Heart left ventricle (tissue), 16 donors: ENCODE data around the gene S100B. TPM values are rescaled to one million over a fixed set of nuclear protein-coding genes. Genes with fewer than 3 reads are reported as not detected.

Source experiments
- ATAC-seq, 4 donors: fragments of 200-7000 bp; cut with Tn5 transposase; one replicate each; pipeline ENCODE4 v1.9.1; 2020 to 2022; ENCODE audit warnings: moderate library complexity in 4 of 4, mild to moderate bottlenecking in 3 of 4, moderate number of reproducible peaks in 1 of 4
- DNase-seq, 5 donors: peaks; one replicate each; pipeline ENCODE4 v3.0.0-alpha.2; 2020
- H3K27ac ChIP-seq, 12 donors: fragments of 200-600 bp; sonication (generic) in 4 of 12; one replicate each; pipeline versions ENCODE4 v1.5.0 to v1.8.0; 2016 to 2022; ENCODE audit warnings: mild to moderate bottlenecking in 2 of 12
- H3K27me3 ChIP-seq, 9 donors: fragments of 200-600 bp; sonication (generic) in 2 of 9; one replicate each; pipeline versions ENCODE4 v1.5.1 to v1.8.0; 2016 to 2022; ENCODE audit warnings: mild to moderate bottlenecking in 3 of 9
- H3K36me3 ChIP-seq, 9 donors: fragments of 200-600 bp; sonication (generic) in 2 of 9; one replicate each; pipeline versions ENCODE4 v1.5.0 to v1.8.0; 2018 to 2022; ENCODE audit warnings: mild to moderate bottlenecking in 2 of 9
- H3K4me1 ChIP-seq, 12 donors: fragments of 200-600 bp; sonication (generic) in 4 of 12; one replicate each; pipeline versions ENCODE4 v1.5.0 to v1.8.0; 2016 to 2022; ENCODE audit warnings: mild to moderate bottlenecking in 3 of 12
- H3K4me3 ChIP-seq, 12 donors: fragments of 200-600 bp; sonication (generic) in 4 of 12; one replicate each; pipeline versions ENCODE4 v1.5.0 to v1.8.0; 2017 to 2022; ENCODE audit warnings: mild to moderate bottlenecking in 9 of 12, moderate library complexity in 4 of 12
- H3K9me3 ChIP-seq, 12 donors: fragments of 200-600 bp; sonication (generic) in 4 of 12; one replicate each; pipeline versions ENCODE4 v1.5.0 to v1.8.0; 2016 to 2022; ENCODE audit warnings: mild to moderate bottlenecking in 1 of 12
- POLR2A ChIP-seq, 2 donors: fragments of 450-650 bp; IDR thresholded peaks; one replicate each; pipeline ENCODE4 v1.6.1; 2017; ENCODE audit warnings: antibody characterized with exemption in 2 of 2, mild to moderate bottlenecking in 2 of 2, moderate library complexity in 2 of 2
- WGBS, 4 donors: extraction: QIAGEN DNeasy Blood & Tissue Kit in 2 of 4; methylation state at CpG; one replicate each; pipeline versions ENCODE4 v1.1.5 to v1.1.7; 2013 to 2018; 5-methylcytosine and 5-hydroxymethylcytosine counted together
- intact Hi-C, 10 donors: fragments of 100-400 bp; cut with DNase I; formaldehyde crosslinking; loops; one replicate each; pipeline versions ENCODE4 v1.11.1 to v1.14.2; 2022
- polyA plus RNA-seq, 2 donors: library from polyadenylated mRNA; stranded (reverse); fragments of 200-250 nt; gene quantifications; one replicate each; pipeline ENCODE4 v1.2.3, GENCODE V29; 2013
- total RNA-seq, 9 donors: library from RNA; depleted of rRNA in 2 of 9; stranded (reverse); fragments of >200 nt in 2 of 9; fragmentation: NEBNext Ultra II Directional in 3 of 9; extraction: Animal tissue kit (Norgen Biotek cat#: 25700) in 3 of 9; gene quantifications; one replicate each; pipeline versions ENCODE4 v1.1.0 to v1.2.4, GENCODE V29; 2016 to 2023
- TF ChIP-seq, protein P1 (sequence below), 12 donors: fragments of 200-600 bp; sonication (generic) in 4 of 12; IDR thresholded peaks; one replicate each; pipeline versions ENCODE4 v1.5.0 to v1.8.0; 2018 to 2022; ENCODE audit warnings: antibody characterized with exemption in 12 of 12, mild to moderate bottlenecking in 5 of 12
- donor health status: ischemic (EF 13 %, LVEDD 7.1; RV severe dilation, severe dysfunction).
- donor health status: healthy with polysubstance abuse.
- donor health status: DM: no; HTN: yes; CAD: no.
- donor health status: DM: no; HTN: no; CAD: no.
- donor health status: ischemic (EF 25% LVEDD 6.9; RV normal size, moderate dysfunction).
- donor health status: ischemic (EF 25% LVEDD 5.7; RV mildly dilated, moderate dysfunction).
- donor health status: healthy.
- donor health status: DM: yes; HTN: yes; CAD: no.
- donor health status: ischemic (EF 35%, LVEDD 5.7; RV mildly dilated, moderate dysfunction).
- donor health status: nonischemic (EF 11% LVEDD 7.7; RV severe dilation, severe dysfunction).
- donor health status: DM: yes; HTN: yes; CAD: no.
- donor health status: PGD.
- donor health status: ischemic (EF 29% LVEDD 5.4; RV normal size, mild dysfunction).
- donor health status: nonischemic (EF 23%, LVEDD 6.1; RV moderate dilation, normal function).

S100B gene
- total and polyA plus RNA-seq, 11 donors, result 0.49 to 36.3 (median 3.3) TPM

DNA sequence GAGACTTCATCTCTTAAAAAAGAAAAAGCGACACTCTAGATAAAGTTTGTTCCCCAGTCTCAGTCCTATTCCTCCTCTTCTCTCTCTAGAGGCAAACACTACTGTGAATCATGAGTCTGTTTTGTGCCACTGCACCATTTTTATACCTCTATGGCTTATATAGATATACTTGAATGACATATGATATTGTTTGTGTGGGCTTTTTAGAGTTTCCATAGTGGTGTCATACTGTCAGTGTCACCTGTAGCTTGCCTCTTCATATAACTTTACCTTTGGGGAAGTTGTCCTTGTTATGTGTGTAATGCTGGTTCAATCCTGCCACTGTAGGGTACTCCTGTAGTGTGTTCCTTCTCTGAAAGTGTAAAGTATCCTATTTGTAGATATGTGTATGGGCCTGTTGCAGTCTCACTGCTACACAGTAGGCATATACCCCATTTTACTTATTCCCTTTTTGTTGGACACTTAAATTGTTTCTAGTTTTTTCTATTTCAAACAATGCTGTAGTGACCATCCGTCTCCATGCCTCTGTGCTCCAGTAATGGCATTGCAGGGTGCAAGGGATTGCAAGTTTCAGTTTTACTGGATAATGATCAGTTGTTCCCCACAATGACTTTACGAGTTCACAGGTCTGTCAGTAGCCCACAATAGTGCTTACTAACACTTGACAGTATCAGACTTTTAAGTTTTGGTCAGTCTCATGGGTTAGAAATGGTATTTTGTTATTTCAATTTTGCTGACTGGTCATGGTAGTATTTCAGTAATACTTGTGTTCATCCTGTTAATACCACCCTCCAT lies 33.3 kb upstream of the S100B start:
- WGBS, 4 donors, result 28 to 37% (median 34%) methylated on average over 3 of the region's 3 CpGs
- no peak for ATAC-seq
- no peak for DNase-seq
- Histone ChIP-seq H3K36me3 (peaks cover 0 to 43% (median 29%) of the 10 kb centered on the region in 9 donors), H3K4me1 (peaks cover 0 to 51% (median 44%) of the 10 kb centered on the region in 12 donors), H3K9me3 (no peaks in the 10 kb centered on the region), H3K27ac (peak overlapping the region in 2 of 12 donors; percentile 12 to 99), H3K4me3 (peak overlapping the region in 5 of 12 donors; percentile 8 to 97 (median 14)), H3K27me3 (no peaks in the 10 kb centered on the region)
- intact Hi-C loops, result no loop called here
- TF ChIP-seq POLR2A (IDR thresholded peaks at IDR 0.05), result no peak
- TF ChIP-seq, protein P1, sequence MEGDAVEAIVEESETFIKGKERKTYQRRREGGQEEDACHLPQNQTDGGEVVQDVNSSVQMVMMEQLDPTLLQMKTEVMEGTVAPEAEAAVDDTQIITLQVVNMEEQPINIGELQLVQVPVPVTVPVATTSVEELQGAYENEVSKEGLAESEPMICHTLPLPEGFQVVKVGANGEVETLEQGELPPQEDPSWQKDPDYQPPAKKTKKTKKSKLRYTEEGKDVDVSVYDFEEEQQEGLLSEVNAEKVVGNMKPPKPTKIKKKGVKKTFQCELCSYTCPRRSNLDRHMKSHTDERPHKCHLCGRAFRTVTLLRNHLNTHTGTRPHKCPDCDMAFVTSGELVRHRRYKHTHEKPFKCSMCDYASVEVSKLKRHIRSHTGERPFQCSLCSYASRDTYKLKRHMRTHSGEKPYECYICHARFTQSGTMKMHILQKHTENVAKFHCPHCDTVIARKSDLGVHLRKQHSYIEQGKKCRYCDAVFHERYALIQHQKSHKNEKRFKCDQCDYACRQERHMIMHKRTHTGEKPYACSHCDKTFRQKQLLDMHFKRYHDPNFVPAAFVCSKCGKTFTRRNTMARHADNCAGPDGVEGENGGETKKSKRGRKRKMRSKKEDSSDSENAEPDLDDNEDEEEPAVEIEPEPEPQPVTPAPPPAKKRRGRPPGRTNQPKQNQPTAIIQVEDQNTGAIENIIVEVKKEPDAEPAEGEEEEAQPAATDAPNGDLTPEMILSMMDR (IDR thresholded peaks at IDR 0.05), result no peak

DNA sequence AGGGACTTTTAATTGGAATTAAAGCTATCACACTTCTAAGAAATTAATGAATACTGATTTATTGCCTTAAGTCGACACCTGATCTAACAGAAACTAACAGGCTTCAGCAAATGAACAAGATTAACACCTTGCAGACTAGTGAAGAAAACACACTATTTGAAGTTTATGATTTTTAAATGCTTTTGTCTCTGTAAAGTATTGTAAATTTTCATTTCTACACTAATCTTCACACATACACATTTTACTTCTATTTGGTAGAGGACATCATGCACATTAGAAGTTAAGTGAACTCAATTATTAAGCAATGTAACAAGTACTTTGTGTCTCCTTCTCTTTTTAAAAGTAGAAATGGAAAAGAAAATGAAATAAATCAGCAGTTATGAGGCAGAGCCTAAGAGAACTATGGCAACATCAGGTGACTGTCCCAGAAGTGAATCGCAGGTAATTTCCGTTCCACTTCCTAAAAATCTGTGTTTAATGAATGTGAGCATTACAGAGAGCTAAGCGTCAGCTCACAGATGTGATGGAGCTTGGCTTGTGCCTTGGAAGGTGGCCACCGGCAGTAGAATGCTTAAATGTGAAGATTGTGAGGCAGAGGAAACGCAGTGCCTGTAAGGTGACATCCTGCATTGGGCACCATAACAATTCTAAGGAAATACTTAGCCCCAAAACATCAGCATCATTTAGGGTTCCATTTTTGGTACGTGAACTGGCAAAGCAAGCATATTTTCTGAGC lies 31.8 kb upstream of the S100B start:
- Histone ChIP-seq H3K4me1 (peaks cover 0 to 51% (median 41%) of the 10 kb centered on the region in 12 donors), H3K27ac (peak overlapping the region in 7 of 12 donors; percentile 96 to 99 (median 98)), H3K27me3 (no peaks in the 10 kb centered on the region), H3K4me3 (peak overlapping the region in 11 of 12 donors; percentile 65 to 99 (median 82)), H3K36me3 (peaks cover 0 to 28% (median 16%) of the 10 kb centered on the region in 9 donors), H3K9me3 (no peaks in the 10 kb centered on the region)
- ATAC-seq (no peak), DNase-seq (no peak)
- 57 to 70% (median 63%) methylated on average over 7 of the region's 7 CpGs for WGBS, 4 donors
- no peak for TF ChIP-seq POLR2A (IDR thresholded peaks at IDR 0.05)
- TF ChIP-seq, protein P1 (IDR thresholded peaks at IDR 0.05), result no peak
- intact Hi-C loops, result no loop called here

DNA sequence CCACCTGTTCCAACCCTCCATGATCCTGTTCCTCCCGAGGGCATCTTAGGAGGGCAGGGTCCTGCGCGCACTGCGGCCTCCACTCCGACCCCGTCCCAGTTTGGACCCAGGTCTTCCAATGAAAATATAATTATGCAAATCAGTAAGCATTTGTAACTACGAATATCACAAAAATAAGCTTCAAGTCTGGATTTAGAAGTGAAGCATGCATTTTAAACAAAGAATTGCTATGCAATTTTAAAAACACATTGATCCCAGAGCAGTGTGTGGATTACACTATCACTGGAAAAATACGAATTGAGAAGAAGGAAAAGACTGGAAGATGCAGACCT lies 31.3 kb upstream of the S100B start:
- H3K9me3 ChIP-seq, result no peaks in the 10 kb centered on the region
- intact Hi-C loops, result no loop called here
- DNase-seq, result no peak
- TF ChIP-seq POLR2A (IDR thresholded peaks at IDR 0.05), result no peak
- TF ChIP-seq, protein P1 (IDR thresholded peaks at IDR 0.05), result no peak
- H3K4me3 ChIP-seq, result peak overlapping the region; percentile 65 to 99 (median 84)
- peak overlapping the region in 11 of 12 donors; percentile 90 to 99 (median 98) for H3K27ac ChIP-seq
- peaks cover 0 to 23% (median 10%) of the 10 kb centered on the region in 9 donors for H3K36me3 ChIP-seq
- peaks cover 0 to 51% (median 40%) of the 10 kb centered on the region in 12 donors for H3K4me1 ChIP-seq
- 5 to 7% (median 7%) methylated on average over 8 of the region's 8 CpGs for WGBS, 4 donors
- no peaks in the 10 kb centered on the region for H3K27me3 ChIP-seq
- ATAC-seq, result no peak
